GM19240 (cell line): ENCODE measurements around the gene IL1RAPL2.
"Not testable (repeated sequence)": the region's sequence is repeated elsewhere in the genome, so short reads cannot be mapped to it uniquely, and the experiment has no call there.

Experiments
- DNase-seq: peaks from one replicate; pipeline ENCODE4 v3.0.0; 2011; ENCODE audit warnings: low spot score; ENCODE audit not compliant: insufficient read length

The IL1RAPL2 gene

DNA sequence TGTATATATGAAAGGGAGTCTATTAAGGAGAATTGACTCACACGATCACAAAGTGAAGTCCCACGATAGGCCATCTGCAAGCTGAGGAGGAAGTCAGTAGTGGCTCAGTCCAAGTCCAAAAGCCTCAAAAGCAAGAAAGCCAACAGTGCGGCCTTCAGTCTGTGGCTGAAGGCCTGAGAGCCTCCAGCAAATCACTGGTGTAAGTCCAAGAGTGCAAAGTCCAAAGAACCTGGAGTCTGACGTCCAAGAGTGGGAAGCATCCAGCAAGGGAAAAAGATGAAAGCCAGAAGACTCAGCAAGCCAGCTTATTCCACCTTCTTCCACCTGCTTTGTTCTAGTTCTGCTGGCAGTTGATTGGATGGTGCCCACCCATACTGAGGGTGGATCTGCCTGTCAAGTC, 104.1 kb downstream of the IL1RAPL2 start:
- no peak for DNase-seq

DNA sequence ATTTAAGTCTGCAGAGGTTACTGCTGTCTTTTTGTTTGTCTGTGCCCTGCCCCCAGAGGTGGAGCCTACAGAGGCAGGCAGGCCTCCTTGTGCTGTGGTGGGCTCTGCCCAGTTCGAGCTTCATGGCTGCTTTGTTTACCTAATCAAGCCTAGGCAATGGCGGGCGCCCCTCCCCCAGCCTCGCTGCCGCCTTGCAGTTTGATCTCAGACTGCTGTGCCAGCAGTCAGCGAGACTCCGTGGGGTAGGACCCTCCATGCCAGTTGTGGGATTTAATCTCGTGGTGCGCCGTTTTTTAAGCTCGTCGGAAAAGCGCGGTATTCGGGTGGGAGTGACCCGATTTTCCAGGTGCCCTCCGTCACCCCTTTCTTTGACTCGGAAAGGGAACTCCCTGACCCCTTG, 111.5 kb downstream of the IL1RAPL2 start:
- not testable (repeated sequence) for DNase-seq

DNA sequence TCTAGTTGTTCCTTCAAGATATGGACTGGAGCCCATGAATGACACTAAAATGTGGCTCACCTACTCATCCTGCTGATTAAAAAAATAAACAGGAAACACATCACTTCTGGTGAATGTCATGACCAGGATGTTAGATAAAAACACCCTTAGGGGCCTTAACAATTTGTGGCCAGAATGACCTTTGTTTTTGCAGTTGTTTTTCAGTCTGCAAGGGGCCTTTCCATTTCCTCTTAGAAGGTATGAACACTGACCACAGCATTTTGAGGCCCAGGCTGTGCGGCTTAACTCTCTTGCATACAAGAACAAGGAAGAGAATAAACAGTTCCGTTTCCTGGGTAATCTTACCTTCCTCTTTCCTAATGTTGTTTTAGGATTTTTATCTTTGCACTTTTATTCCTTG, 113.2 kb downstream of the IL1RAPL2 start:
- DNase-seq, result no peak

DNA sequence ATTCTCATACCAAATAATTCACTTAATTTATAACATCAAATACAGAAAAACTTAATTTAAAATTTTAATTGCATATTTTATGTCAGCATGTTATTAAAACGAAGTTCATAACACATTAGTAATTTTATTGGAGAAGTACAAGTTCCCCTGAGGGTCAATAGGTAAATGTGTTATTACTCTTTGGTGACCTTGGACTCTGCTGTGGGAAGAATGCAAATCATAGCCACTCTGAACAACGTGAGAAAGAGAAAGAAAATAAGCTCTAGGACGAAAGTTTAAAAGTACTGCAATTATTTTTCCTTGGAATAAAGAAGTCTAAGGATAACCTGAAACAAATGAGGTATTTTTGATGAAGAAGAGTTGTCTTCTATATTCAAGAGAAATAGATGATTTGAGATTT, 115.2 kb downstream of the IL1RAPL2 start:
- no peak for DNase-seq

DNA sequence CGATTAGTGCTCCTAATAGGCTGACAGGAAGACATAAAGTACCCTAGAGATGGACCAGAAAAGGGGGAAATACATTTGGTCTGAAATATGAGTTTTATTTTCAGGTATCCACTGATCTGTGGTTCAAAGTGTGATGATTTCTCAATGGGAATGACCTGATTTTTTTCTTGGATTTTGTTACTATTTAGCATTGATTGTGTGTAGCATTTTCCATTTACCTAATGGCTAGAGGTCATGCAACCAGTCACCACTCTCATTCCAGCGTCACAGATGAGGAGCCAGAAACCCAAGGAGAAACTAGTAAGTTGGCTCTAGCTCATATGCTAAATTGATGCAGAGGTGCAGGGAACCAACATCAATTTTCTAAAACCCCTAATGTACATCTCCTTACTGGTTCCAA, 118.1 kb downstream of the IL1RAPL2 start:
- no peak for DNase-seq

DNA sequence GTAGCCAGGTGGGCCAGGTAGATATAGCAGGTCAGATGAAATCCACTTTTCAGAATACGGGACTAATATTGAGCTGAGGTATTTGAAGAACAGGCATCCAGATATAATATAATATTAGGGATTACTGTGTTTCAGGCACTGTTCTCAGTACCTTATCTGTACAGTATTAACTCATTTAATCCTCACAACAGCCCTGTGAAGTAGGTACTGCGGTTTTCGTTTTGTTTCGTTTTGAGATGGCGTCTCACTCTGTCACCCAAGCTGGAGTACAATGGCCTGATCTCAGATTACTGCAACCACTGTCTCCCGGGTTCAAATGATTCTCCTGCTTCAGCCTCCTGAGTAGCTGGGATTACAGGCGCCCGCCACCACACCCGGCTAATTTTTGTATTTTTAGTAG, 129.6 kb downstream of the IL1RAPL2 start:
- no peak for DNase-seq

DNA sequence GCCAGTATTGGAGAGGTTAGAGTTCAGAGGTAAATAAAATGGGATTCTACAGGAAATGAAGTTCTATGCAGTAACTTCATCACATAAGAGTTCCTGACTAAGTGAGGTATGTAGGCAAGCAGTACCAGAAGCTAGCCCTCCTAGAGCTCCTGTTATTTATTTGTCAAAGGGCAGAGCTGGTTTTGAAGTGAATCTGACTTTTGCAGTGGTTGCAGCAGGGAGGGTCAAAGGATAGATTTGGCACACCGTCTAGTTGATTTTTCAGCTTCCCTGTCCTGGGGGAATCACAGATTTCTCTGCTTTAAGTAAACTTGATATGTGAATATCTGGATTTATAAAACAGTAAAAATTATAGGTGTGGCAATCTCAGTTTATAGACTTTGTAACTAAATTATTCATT, 130.7 kb downstream of the IL1RAPL2 start:
- DNase-seq, result no peak

DNA sequence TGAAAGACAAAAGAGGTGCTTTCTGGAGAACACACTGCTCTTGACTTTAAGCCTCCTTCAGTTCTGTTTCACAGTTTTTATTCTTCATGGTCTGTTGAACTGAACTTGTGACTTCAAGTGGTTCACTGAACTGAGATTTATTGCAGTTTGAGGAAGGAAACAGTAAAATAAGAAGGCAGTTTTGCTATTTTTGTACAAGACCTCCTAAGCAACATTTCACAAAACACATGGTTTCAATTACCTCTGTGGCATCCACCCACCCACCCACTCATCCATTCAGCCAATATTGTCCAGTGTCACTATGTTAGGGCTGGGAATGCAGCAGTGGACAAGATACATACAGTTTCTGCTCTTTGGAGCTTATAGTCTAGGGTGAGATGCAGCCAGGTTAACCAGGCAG, 131.3 kb downstream of the IL1RAPL2 start:
- no peak for DNase-seq

DNA sequence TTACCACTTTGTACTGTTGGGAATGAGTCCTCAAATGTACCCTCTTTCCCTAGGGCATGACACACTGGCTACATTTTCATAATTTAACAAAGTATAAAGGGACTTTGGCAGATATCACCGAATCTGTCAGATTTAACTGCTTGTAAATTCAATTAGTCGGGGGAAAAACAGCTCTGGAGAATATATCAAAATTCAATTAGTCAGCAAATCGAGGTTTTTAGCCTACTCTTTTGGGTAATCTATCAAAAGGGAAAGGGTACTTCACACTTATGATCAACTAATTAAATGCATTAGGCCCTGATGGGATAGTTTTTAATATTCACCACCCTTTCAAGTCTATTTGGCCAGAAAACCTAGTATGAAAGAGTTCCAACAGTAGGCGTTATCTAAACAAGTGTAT, 141.0 kb downstream of the IL1RAPL2 start:
- no peak for DNase-seq

DNA sequence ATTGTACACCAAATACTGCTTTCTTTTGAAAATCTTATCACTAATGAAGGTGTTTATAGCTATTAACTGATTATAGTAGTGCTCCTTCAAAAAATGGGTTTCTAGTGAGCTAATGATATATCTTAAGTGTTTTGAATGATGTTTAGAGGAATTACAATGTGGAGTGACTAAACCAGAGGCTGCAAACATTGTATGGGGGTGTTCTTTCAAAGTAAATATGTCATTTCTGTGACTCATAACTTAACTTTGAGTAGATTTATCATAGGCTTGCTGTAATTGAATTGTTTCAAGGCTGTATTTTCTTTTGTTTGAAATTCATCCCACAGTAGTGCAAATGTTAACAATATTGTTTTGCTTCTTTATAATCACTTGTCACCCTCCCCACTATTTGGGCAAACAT, 141.6 kb downstream of the IL1RAPL2 start:
- no peak for DNase-seq

DNA sequence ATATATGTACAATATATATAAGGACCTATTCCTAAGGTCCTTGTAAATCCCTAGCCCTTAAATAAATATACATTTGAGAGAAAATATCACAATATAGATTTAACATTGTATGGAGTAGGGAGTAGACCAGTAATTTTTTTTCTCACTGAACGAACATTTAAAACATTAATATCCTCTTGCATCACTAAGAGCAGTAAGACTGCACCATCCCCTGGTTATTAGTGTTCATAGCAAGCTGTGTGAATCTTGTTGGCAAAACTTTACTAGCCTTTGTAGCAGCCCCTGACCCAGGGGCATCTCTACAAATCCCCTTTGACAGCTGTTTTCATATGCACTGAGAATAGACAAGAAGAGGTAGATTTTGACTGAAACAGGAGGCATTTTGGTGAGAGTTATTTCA, 146.5 kb downstream of the IL1RAPL2 start:
- DNase-seq, result no peak

DNA sequence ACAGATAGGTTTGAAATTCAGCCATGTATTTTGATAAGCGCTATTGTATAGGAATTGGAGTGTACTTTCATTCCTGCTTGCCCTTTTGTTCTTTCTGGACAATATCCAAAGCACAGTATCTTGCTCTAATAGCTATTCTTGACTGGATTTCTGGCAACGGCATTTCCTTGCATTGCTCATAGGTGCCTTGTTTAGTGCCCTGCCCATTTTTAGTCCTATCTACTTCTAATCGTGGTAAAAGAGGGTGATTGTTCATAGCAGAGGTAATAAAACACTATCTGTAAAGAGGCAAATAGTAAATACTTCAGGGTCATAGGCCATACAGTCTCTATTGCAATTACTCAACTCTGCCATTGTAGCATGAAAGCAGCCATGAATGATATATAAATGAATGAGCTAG, 155.9 kb downstream of the IL1RAPL2 start:
- no peak for DNase-seq

DNA sequence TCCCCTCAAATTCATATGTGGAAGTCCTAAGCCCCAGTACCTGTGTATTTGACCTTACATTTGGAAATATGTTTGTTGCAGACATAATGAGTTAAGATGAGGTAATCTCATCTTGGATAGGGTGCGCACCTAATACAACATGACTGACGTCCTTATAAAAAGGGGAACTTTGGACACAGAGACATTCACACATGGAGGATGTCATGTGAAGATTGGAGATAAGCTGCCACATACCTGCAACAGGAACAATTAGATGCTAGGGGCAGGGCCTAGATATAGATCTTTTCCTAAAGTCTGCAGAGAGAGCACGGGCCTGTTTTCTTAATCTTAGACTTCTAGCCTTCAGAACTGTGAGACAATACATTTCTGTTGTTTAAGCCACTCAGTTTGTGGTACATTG, 162.5 kb downstream of the IL1RAPL2 start:
- no peak for DNase-seq

DNA sequence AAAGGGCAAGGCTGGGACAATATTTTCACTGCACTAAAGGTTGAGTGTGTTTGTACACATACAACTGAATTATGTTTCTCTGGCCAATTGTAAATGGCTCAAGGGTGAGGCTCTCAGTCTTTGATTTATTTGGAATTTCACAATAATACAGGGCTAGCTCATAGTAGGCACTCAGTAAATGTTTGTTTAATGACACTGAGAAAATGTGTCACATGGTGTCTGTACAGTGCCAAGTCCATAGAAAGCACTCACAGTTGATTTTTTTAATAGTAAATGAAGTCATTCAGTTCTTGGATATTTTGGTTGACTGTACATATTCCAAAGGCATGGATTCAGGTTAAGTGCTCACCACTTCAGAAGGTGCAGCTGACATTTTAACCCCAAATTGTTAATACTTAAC, 176.4 kb downstream of the IL1RAPL2 start:
- no peak for DNase-seq

DNA sequence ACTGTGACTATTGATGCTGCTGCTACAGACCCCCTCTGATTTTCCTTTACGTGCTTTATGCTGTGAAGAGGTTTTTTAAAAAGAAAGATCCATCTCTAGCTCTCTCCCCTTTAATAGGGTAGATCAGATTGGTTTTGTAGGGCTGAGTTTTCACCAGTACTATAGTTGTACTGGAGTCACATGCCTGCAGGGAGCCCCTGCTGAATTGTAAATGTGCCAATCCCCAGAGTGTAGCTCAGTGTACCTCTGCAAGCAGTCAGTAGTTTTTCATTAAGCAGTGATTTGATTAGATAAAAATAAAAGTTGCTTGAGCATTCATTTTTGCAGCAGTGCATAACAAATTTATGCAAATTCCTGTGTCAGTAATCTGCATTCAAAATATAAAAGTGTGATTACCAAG, 179.2 kb downstream of the IL1RAPL2 start:
- DNase-seq, result no peak

DNA sequence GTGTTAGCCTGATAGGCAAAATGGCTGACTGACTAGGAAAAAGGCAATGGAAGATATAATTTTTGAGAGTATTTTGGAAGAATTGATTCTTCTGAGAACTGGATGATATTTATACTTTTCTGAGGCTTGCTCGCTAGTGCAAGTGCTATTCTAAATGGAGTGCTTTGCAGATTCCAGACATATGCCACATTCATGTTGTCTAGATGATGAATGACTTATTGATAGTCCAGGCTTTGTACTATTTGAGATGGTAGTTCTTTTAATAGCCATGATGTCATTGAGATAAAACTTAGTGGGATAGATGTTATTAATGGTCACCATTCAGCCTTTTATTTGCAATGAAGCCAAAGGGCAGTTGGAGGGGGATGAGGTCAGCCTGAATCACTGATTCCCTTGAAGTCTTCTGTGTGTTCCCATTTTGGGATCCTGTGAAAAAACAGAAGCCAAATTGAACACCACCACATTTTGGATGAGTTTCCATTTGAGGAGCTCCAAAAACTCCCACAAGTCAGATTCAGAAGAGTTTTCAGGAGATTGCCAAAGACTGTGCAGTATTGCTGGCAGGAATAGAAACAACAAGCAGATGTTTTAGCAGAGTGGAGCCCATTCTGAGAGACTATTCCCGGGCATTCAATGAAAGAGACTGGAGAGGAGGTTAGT, 184.1 kb downstream of the IL1RAPL2 start:
- DNase-seq, result no peak

DNA sequence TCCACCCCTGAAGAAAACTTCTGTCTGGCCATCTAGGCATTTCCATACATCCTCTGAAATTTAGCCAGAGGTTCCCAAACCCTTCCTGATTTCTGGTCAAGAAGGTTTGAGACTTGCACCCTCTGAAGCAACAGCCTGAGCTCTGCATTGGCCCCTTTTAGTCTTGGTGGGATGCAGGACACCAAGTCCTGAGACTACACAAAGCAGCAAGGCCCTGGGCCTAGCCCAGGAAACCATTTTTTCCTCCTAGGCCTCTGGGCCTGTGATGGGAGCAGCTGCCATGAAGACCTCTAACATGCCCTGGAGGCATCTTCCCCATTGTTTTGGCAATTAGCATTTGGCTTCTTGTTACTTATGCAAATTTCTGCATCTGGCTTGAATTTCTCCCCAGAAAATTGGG, 196.6 kb downstream of the IL1RAPL2 start:
- DNase-seq, result no peak

DNA sequence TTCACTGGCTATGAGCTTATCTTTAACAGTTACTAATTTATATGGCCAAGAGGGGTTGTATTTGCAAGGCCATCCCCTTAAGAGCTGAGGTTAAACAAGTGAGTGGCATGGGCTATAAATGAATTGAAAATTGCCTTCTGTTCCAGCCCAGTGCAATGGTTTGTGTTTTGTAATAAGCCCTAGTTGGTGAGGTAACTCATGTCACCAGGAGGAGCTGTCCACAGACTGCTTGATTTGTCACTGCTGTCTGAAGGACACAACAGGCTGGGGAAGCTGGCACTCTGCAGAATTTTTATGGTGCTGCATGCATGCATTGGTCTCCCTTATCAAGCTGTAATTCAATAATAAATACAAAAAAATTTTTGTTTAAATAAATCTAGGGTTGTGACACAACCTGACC, 223.8 kb downstream of the IL1RAPL2 start:
- DNase-seq, result no peak

DNA sequence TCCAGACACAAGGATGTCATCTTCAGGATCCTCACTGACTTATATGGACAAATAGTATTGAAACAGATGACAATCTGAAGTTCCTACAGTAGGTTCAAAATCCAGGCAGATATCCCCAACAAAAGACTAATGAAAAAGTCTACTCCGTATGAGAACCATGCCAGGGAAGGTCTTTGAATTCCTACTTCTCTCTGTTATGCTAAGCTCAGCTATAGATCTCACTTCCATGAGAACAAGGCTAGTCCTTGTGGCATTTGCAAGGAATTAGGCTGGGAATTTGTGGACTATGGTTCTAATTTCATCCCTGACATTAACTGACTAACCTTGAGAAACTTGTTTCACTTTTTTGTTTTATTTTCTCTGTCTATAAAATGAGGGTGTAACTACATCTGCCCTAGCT, 229.8 kb downstream of the IL1RAPL2 start:
- no peak for DNase-seq

DNA sequence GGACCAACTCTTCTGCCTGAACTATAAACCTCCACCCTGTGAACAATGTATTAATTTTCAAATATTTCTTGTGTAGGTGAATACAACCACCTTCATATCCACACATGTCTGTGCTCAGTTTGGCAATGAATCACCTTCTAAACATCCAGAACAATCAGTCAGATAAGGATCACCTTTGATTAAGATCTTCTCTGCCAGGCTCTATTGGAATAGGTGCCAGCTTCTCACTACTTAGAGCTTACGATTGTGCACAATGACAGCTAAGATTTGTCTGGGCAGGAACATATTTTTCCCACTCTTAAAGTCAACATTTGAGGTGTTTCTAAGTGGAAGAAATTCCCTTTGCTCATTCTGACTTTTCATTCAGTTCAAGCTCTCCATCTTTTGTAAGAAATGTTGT, 237.2 kb downstream of the IL1RAPL2 start:
- DNase-seq, result no peak

DNA sequence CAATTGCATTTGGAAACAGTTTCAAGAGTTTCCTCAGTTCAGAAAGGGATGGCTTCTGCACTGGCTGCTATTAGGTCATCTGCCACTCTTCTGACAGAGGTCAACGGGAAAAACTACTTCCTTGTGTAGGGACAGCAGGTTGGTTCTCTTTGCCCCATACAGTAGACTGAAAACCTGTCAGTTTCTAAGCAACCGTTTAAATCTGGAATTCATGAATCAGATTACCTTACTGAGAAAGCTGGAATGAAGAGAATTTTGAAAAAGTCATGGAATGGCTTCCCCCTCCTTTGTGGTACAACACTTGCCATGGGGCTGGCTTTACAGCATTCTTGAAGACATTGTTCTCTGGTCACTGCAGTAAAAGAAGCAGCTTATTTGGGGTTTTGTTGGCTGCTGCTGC, 240.3 kb downstream of the IL1RAPL2 start:
- DNase-seq, result no peak

DNA sequence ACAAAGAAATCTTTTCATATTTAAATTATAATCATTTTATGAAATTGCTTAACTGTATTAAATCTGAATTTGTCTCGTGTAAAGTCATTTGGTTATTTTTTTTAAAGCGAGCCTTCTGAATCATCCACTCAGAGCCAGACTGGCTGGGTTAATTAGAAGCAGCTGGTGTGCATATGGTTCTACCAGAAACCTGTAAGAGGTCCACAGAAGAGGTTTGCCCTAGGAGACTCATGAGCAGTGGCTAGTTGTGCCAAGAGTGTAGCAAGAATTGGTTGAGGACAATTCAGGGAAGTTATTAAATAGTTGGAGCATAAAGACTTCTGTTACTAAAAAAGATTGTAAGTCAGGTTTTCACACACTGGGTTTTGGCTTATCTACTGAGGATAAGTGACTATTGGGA, 267.4 kb downstream of the IL1RAPL2 start:
- no peak for DNase-seq

DNA sequence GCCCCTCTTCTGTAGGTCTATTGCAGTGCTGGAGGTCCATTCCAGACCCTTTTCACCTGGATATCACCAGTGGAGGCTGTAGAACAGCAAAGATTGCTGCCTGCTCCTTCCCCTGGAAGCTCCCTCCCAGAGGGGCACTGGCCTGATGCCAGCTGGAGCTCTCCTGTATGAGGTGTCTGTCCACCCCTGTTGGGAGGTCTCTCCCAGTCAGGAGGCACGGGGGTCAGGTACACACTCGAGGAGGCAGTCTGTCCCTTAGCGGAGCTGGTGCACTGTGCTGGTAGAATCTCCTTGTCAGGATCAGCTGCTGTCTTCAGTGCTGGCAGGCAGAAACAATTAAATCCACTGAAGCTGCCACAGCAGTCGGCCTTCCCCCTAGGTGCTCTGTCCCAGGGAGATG, 276.6 kb downstream of the IL1RAPL2 start:
- no peak for DNase-seq

DNA sequence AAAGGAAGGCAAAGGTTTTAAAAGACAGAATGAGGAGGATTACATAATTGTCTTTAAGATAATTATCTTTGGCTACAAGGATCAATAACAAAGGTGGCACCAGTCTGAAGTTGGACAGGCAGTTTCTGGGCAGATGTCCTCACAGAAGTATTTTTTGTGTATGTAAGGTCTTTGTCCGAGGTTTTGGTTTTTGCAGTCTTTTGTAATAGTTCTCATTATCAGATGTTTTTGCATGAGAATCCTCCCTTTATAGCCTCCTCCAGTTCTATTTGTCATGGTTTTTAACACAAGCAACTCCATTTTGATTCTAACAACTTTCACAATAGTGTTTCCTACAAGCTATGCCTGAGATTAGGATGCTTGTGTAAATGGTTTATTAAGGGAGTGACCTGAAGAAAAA, 286.2 kb downstream of the IL1RAPL2 start:
- no peak for DNase-seq
